Measurements from ENCODE around the gene GDPD3. TPM values are rescaled to one million over a fixed set of nuclear protein-coding genes. Genes with fewer than 3 reads are reported as not detected.

Gene GDPD3
- total and polyA plus RNA-seq, 9 of the 15 experiments (the other 6 are each of a cell fraction or from before 2014, with no cell fraction given), result 0.47 to 3.9 (median 1.1) TPM

DNA sequence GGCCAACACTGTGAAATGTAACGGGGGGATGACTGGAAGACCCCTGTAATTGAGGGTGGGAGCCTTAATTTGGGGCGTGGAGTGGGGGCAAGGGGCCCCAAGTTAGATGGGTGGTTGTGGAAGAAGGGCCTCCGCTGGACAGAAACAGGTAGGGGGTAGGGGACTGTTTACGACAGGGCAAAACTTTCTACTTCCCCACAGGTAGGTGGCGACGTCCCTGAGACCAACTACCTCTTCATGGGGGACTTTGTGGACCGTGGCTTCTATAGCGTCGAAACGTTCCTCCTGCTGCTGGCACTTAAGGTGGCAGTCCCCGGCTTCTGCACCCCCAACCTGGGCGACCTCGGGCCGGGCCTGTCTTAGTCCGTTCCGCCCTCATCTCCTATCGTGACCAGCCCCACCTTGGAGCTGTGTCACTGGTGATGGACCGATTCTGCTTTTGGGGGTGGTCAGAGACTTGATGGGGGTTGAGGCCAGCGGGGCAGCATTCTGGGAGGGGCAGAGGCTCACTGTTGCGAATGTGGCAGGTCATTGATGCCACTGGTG is 30.7 kb downstream of the GDPD3 start:
- FAIRE-seq (no peak), ATAC-seq (peak; percentile 43; the same call in 1 of the 3 replicates), DNase-seq (ENCODE audit: extremely low read depth in 1 of 4, low spot score in 3 of 4) (peak in 2 of 4 experiments; percentile 53 to 56)
- TF ChIP-seq TOE1 (IDR thresholded peaks at IDR 0.05; ENCODE audit: borderline replicate concordance) (no peak), TOE1 (CRISPR knock-in tag; IDR thresholded peaks at IDR 0.05; ENCODE audit: borderline replicate concordance, low read depth) (no peak), HMG20A (CRISPR knock-in tag; conservative IDR thresholded peaks at IDR 0.05) (no peak), HDAC1 (IDR thresholded peaks at IDR 0.05) (no peak), POLR2AphosphoS5 (IDR thresholded peaks at IDR 0.05; ENCODE audit: control insufficient read depth, insufficient read depth, low read depth, low read length) (peak; percentile 9; the same call in 1 of the 2 replicates), HCFC1 (IDR thresholded peaks at IDR 0.05; ENCODE audit: low read depth, low read length) (no peak), POLR2G (IDR thresholded peaks at IDR 0.05; ENCODE audit: low read depth, low read length) (peak; percentile 35; the same call in 1 of the 2 replicates), MEF2A (IDR thresholded peaks at IDR 0.05; ENCODE audit: control insufficient read depth, low read depth, low read length) (no peak), ZNF347 (CRISPR knock-in tag; IDR thresholded peaks at IDR 0.05; ENCODE audit: low read depth) (no peak), ZNF224 (CRISPR knock-in tag; IDR thresholded peaks at IDR 0.05) (no peak), RBFOX2 (IDR thresholded peaks at IDR 0.05; ENCODE audit: low read depth, low read length) (peak; percentile 45), HSF4 (CRISPR knock-in tag; IDR thresholded peaks at IDR 0.05; ENCODE audit: borderline replicate concordance) (no peak)
- TF ChIP-seq, protein P1, sequence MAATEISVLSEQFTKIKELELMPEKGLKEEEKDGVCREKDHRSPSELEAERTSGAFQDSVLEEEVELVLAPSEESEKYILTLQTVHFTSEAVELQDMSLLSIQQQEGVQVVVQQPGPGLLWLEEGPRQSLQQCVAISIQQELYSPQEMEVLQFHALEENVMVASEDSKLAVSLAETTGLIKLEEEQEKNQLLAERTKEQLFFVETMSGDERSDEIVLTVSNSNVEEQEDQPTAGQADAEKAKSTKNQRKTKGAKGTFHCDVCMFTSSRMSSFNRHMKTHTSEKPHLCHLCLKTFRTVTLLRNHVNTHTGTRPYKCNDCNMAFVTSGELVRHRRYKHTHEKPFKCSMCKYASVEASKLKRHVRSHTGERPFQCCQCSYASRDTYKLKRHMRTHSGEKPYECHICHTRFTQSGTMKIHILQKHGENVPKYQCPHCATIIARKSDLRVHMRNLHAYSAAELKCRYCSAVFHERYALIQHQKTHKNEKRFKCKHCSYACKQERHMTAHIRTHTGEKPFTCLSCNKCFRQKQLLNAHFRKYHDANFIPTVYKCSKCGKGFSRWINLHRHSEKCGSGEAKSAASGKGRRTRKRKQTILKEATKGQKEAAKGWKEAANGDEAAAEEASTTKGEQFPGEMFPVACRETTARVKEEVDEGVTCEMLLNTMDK (IDR thresholded peaks at IDR 0.05; ENCODE audit: borderline replicate concordance, insufficient read depth, low read depth, low read length, poor library complexity, severe bottlenecking), result peak; percentile 33
- TF ChIP-seq, protein P2, sequence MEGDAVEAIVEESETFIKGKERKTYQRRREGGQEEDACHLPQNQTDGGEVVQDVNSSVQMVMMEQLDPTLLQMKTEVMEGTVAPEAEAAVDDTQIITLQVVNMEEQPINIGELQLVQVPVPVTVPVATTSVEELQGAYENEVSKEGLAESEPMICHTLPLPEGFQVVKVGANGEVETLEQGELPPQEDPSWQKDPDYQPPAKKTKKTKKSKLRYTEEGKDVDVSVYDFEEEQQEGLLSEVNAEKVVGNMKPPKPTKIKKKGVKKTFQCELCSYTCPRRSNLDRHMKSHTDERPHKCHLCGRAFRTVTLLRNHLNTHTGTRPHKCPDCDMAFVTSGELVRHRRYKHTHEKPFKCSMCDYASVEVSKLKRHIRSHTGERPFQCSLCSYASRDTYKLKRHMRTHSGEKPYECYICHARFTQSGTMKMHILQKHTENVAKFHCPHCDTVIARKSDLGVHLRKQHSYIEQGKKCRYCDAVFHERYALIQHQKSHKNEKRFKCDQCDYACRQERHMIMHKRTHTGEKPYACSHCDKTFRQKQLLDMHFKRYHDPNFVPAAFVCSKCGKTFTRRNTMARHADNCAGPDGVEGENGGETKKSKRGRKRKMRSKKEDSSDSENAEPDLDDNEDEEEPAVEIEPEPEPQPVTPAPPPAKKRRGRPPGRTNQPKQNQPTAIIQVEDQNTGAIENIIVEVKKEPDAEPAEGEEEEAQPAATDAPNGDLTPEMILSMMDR (IDR thresholded peaks at IDR 0.05 in 2 of 3, conservative IDR thresholded peaks at IDR 0.05 in 1 of 3; ENCODE audit: insufficient read depth in 2 of 3, low read depth in 1 of 3, low read length in 3 of 3), result peak in 2 of 3 experiments; percentile 29 to 30; a peak in 2 of 6 replicates
- Histone ChIP-seq H3K4me1 (replicated peaks in 1 of 2; ENCODE audit: control insufficient read depth in 2 of 2, insufficient read depth in 2 of 2, low read length in 2 of 2) (peaks cover 0 to 26% of the 10 kb centered on the region in 2 experiments; a peak in 3 of 5 replicates), H3K27me3 (ENCODE audit: control insufficient read depth in 2 of 2, insufficient read depth in 2 of 2, low read length in 2 of 2) (no peaks in the 10 kb centered on the region), H4K20me1 (replicated peaks; ENCODE audit: control insufficient read depth, insufficient read depth, low read length) (no peaks in the 10 kb centered on the region), H3K36me3 (ENCODE audit: control insufficient read depth, insufficient read depth, low read length) (peaks cover 87% of the 10 kb centered on the region; the same call in 2 of the 3 replicates), H3K9me3 (replicated peaks; ENCODE audit: control insufficient read depth, insufficient read depth, low read depth, low read length) (no peaks in the 10 kb centered on the region), H3K4me2 (ENCODE audit: insufficient read depth, low read length) (no peak overlapping the region), H3K9ac (ENCODE audit: insufficient read depth in 1 of 2, low read depth in 2 of 2, low read length in 2 of 2) (no peak overlapping the region), H3K27ac (ENCODE audit: extremely low read depth, low read depth, low read length) (no peak overlapping the region), H2AFZ (ENCODE audit: low read depth, low read length) (no peak overlapping the region), H3K79me2 (ENCODE audit: control insufficient read depth, insufficient read depth, low read length) (peaks cover 29% of the 10 kb centered on the region), H3K4me3 (no peak overlapping the region), H3K9me1 (ENCODE audit: control insufficient read depth, insufficient read depth, low read length) (no peaks in the 10 kb centered on the region)
- WGBS (ENCODE audit: insufficient coverage, low coverage, missing lambda C conversion rate), result 92% methylated on average over 20 of the region's 20 CpGs
- CTCF ChIA-PET (ENCODE audit: low intra/inter-chr PET ratio), result no interaction called here
- in situ Hi-C loops (cut with MboI), result no loop called here
- POLR2A ChIA-PET, result interaction anchor here (0.6 to 7.5 kb wide), 2 partner anchors 9 to 459 kb away, joined by 3 to 59 read pairs; partner anchors contain the start of gene TBX6
- intact Hi-C loops (cut with micrococcal nuclease), result no loop called here
- BruUV-seq (replicated peaks), result no TSS peak

All from K562 (cell line).